ENCODE measurements around the gene CCDC12. TPM values are rescaled to one million over a fixed set of nuclear protein-coding genes. Genes with fewer than 3 reads are reported as not detected.

Gene CCDC12
- 25.3 TPM for total RNA-seq

GRCh38 chr3:46976326-46977190 lies at the start of gene CCDC12:
Gene CCDC12, minus strand, starts transcription at chr3:46976745. Its CDS starts 13 bp downstream, at chr3:46976732.
- peak; percentile 98 for DNase-seq (ENCODE audit: low spot score in 2 of 2)
- FAIRE-seq = no peak

DNA sequence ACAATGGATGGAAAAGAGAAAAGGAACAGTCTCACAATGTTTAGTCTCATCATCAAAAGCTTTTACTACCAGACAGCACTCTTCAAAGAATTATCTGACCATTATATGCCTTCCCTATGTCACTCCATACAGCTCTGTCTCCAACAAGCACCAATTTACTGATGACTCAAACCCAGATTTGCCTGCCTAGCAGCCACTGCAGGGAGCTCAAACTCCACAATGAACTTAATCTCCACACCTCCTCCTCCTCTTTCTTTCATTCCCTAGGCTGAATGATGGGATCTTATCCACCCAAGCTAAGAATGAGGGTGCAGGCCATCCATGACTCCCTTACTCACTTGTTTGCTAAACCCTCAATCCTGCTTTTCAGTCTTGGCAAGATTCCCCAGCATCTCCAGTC lies 48.4 kb upstream of the CCDC12 start:
- no peak for FAIRE-seq
- no peak for DNase-seq (ENCODE audit: low spot score in 2 of 2)

- no peak for DNase-seq (ENCODE audit: low spot score in 2 of 2)
- FAIRE-seq = no peak
Measured at GRCh38 chr3:47022641-47023071, 46.1 kb upstream of the CCDC12 start.

GRCh38 chr3:47020311-47020710 lies 43.8 kb upstream of the CCDC12 start:
- DNase-seq (ENCODE audit: low spot score in 2 of 2) (no peak), FAIRE-seq (no peak)

GRCh38 chr3:47019201-47019600 lies 42.7 kb upstream of the CCDC12 start:
- DNase-seq (ENCODE audit: low spot score in 2 of 2) (no peak), FAIRE-seq (no peak)

DNA sequence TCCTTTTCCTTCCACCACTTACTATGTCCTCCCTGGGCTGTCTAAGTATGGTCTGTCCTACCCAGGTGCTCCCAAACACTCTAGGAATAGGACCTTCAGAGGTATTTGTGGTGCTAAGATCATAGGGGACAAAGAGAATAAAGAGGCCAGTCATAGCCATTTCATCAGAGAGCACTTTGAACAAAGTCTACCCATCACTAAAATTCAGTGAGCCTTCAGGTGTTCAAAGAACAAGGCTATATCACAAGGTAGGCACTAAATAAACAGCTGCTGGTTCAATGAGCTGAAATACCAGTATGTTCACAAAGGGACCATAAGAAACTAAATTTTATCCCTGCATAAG lies 41.7 kb upstream of the CCDC12 start:
- DNase-seq (ENCODE audit: low spot score in 2 of 2) (no peak), FAIRE-seq (no peak)

DNA sequence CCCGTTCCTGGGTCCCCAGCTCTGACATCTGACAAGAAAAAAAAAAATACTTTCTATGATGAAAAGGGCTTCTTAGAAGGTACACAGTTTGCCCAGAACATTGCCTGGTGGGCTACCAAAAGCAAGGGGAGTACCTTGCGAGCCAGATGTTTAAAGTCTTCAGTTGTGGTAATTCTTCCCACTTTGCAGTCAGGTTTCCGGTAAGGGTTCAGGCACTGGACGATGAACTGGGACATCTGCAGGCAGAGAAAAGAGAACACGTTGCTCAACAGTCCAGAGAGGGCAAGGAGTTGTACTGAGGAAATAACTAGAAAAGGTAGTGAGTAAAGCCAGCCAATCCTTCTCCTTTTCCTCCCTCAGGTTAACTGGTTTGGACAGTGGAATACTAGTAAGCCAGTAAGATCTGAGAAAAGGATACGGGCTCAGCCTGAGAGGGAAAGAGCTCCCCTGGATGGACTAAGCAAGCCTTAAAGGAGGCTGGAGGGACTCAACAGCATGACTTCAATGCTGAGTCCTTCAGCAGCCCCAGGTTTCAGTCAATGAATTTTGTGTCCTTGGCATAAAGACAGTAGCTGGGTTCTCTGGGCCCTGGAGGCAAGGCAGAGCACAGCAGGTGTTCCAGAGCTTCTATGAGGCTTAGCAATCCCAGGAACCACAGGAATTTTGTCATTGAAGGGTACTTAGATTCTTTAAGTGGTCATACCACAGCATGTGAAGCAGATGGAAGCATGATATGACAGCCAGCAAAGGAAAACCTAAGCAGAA lies 41.1 kb upstream of the CCDC12 start:
- no peak for FAIRE-seq

DNA sequence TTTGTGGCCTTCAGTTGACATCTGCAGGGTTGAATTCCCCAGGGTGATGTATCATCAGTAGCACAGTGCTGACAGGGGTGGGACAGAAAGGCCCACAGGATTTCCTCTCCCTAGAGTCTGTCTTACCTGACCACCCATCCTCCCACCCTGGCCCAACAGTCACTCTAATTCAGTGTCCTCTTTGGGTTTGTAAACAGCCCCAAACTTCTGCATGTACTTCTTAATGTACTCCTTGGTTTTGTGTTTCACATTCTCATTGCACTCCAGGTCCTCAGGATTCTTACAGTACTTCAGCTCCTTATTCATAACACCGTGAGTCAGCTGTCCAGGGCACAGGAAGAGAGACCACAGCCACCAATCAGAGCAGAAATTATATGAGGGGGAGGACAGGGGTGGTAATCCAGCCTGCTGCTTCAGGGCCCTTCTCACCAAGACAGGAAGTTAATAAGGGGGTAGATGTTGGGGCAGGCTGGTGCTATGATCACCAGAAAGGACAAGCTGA lies 40.4 kb upstream of the CCDC12 start:
- no peak for FAIRE-seq

More for the DNA sequence above, 41.1 kb upstream of the CCDC12 start:
- DNase-seq (ENCODE audit: low spot score in 2 of 2) = no peak

DNA sequence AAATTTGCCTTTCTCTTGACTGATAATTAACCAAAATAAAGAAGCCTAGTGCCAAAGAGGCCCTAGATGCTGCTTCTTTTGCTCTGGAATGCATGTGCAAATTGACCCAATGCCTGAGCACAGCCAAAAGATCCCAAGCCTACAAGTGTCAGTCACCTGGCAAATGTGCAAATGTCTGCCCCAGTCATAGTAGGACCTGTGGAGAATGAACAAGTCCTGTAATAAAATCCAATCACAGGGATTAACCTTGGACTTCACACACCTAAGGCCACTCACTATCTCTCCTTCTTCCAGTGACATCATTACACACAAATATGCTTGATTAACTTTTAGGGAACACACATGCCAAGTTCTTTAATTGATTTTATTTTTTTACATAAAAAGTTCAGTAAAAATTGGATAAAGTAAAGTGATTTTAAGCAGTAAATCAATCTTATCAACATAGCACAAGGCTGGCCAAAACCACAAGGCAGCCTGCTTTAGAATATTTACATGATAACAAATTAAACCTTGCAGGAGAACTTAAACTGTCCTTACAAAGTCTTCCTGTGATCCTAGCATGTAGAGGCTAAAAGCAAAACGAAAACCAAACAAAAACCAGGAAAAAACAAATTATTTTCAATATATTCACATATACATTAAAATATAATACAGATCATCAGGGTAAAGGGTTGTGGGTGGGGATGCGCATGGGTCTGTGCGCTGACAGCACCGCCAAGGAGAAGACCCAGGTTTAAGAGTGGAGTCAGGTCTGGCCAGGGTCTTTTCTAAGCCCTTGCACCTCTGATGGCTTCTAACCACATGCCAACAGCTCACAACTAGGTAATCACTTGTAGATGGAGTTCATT lies 39.8 kb upstream of the CCDC12 start:
- FAIRE-seq (no peak), DNase-seq (ENCODE audit: low spot score in 2 of 2) (no peak)

More for the DNA sequence above, 40.4 kb upstream of the CCDC12 start:
- DNase-seq (ENCODE audit: low spot score in 2 of 2) = no peak

- no peak for FAIRE-seq
- no peak for DNase-seq (ENCODE audit: low spot score in 2 of 2)
Measured at GRCh38 chr3:47015151-47015550, 38.6 kb upstream of the CCDC12 start.

- FAIRE-seq (no peak), DNase-seq (ENCODE audit: low spot score in 2 of 2) (no peak)
Measured at GRCh38 chr3:47014036-47014435, 37.5 kb upstream of the CCDC12 start.

DNA sequence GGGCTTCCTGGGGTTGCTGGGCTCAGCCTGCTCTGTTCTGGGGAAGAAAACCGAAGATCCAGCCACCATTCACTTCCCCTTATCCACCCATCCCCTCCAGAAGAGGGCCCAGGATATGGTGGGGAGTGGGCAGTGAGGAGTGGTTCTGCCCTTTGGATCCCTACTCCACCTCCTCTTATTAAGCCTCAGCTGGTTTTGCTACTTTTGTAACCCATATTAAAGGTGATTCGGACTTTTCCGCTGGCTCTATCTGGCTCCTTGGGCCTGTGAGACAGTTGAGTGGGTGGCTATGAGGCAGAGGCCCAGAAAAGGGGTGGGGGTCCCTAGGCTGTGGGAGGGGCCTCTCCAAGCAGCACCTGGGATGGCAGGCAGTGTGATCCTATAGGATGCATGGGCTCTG lies 36.7 kb upstream of the CCDC12 start:
- no peak for FAIRE-seq
- no peak for DNase-seq (ENCODE audit: low spot score in 2 of 2)

- DNase-seq (ENCODE audit: low spot score in 2 of 2) (peak in 1 of 2 donors; percentile 24), FAIRE-seq (no peak)
Measured at GRCh38 chr3:47012342-47013230, 36.0 kb upstream of the CCDC12 start.

- no peak for FAIRE-seq
Measured at GRCh38 chr3:47011371-47011770, 34.8 kb upstream of the CCDC12 start.

GRCh38 chr3:47010910-47011309 lies 34.4 kb upstream of the CCDC12 start:
- no peak for FAIRE-seq
- DNase-seq (ENCODE audit: low spot score in 2 of 2) = no peak

More at GRCh38 chr3:47011371-47011770, 34.8 kb upstream of the CCDC12 start:
- DNase-seq (ENCODE audit: low spot score in 2 of 2) = no peak

- FAIRE-seq (no peak), DNase-seq (ENCODE audit: low spot score in 2 of 2) (peak in 1 of 2 donors; percentile 30)
Measured at GRCh38 chr3:47010111-47010712, 33.7 kb upstream of the CCDC12 start.

DNA sequence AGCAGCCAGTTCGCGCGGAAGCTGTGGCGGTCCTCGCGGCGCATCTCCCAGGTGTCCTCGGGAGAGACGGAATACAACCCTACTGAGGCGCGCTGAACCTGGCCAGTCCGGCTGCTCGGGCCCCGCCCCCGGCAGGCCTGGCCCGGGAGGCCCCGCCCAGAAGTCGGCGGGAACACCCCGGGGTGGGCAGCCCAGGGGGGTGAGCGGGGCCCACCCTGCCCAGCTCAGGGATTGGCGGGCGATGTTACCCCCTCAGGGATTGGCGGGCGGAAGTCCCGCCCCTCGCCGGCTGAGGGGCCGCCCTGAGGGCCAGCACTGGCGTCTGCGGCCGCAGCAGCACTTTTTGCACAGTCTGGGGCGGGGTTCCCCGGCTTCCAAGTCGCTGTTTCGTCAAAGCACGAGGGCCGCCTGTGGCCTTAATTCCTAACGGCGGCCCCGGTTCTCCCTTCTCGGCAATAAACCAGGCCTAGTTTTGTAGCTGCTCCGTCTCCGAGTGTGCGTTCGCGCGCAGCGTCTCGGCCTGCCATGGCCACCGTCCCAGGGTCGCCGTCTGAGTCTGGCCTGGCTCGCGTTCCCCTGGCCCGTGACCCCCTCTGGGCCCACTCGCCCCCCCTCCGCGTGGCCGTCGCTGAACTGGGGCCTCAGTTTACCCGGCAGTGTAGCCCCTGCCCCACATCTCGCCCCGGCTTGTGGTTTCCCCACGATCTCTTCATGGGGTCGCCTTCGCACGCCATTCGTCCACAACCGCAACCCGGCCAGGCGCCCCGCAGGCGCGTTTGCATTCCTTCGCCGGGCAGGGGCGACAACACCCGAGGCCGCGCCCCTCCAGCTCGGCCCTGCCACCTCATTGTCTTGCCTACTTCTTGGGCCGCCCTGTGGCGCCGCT lies 32.9 kb upstream of the CCDC12 start:
- FAIRE-seq = no peak

GRCh38 chr3:47008851-47009224 lies 32.3 kb upstream of the CCDC12 start:
- DNase-seq (ENCODE audit: low spot score in 2 of 2) (no peak), FAIRE-seq (no peak)

More for the DNA sequence above, 32.9 kb upstream of the CCDC12 start:
- peak; percentile 98 to 100 for DNase-seq (ENCODE audit: low spot score in 2 of 2)

Measured in frontal cortex (tissue), 4 donors.